GM18526 (cell line): Measurements from ENCODE around the gene RPL29.

ENCODE experiments used
- POLR2A ChIP-seq: IDR thresholded peaks from 3 replicates; pipeline ENCODE4 v1.6.1; 2011; ENCODE audit not compliant: insufficient read length; ENCODE audit errors: extremely low read depth

RPL29 gene

DNA sequence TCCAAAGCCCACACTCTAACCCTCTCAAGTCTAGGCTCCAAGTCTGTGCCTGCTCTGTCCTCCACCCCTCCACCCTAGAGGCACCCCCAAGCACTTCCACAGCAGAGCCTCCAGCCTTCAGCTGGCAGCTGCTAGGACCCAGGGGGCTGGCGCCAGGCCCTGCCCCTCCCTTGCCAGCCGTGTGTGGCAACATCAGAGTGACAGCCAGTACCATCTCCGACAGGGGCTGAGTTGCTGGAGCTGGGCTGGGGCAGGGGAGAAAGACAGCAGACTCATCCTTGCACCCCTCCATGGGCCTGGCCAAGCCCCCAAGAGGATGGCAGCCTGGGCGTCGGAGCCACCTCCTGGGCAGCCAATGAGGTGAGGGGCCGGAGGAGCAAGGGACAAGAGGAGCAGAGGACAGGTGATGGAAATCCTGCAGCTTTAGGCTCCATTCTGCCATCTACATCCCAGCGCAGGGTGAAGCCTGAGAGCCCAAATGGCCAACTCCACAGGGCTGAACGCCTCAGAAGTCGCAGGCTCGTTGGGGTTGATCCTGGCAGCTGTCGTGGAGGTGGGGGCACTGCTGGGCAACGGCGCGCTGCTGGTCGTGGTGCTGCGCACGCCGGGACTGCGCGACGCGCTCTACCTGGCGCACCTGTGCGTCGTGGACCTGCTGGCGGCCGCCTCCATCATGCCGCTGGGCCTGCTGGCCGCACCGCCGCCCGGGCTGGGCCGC lies 40.4 kb downstream of the RPL29 start, which contains the start of gene GPR62:
Gene GPR62 (plus strand): TSS at position 207 of the 718 bp plus-strand sequence. CDS start 272 bp downstream, at position 479.
- TF ChIP-seq POLR2A = no peak

DNA sequence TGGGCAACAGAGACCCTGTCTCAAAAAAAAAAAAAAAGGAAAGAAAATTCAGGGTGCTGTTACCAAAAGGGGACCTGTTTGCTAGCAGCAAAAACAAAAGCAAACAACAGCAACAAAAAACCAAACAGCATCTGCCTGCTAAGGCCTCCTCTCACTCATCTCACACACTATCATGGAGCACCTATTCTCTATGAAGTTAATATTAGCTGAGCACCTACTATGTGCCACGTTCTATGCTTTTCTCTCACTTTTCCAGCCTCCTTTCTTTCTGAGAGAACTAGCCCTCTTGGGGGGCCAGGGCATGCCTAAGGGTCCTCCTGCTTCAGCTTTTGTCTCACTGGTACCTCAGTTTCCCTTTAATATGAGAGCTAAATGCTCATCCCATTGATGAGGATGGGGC lies 41.0 kb downstream of the RPL29 start:
- no peak for TF ChIP-seq POLR2A

DNA sequence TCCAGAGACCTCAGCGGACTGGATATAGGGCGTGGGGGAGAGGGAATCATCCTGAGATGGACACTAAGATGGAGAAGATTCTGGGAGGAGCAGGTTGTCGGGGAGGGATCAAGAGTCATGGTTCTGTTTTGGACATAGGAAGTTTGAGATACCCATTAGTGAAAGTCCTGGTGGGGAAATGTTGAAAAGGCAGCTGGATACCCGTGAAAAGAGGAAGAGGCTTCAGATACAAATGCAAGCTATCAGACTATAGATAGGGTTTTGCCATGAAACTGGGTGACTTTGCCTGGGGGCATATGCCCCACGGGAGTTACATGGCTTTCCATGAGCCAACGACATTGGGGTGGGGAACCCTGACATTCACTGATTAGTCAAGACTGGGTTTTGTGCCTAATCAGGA lies 41.6 kb downstream of the RPL29 start:
- TF ChIP-seq POLR2A = no peak

DNA sequence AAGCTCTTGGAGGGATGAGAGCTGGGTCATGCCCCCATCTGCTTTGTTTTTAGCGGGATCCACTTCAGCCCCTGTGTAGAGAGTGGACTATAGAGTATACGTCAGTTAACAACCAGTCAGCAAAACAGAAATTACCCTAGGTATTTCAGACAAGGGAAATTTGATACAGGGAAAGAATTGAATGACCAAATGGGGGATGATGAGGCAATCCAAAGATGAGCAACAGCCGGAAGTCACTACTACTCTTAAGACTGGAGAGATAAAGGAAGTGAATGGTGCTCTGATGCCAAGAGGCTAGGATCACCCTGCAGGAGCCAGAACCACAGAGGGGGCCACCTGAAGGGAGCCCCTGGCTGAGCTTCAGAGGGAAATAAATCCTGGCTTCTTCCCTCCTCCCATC lies 42.2 kb downstream of the RPL29 start:
- no peak for TF ChIP-seq POLR2A

DNA sequence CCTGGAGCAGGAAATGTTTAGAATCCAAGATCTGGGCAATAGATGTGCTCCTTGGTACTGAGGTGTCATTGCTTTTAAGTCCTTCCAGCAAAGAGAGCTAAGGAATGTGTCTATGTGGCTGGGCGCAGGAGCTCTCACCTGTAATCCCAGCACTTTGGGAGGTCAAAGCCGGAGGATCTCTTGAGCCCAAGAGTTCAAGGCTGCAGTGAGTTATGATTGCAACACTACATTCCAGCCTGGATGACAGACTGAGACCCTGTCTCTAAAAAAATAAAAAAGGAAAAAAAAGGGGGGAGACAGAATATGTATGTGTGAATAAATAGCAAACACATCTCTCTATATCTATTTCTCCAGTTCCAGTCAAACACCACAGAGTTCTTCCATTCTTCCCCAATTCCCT lies 44.8 kb downstream of the RPL29 start:
- no peak for TF ChIP-seq POLR2A

DNA sequence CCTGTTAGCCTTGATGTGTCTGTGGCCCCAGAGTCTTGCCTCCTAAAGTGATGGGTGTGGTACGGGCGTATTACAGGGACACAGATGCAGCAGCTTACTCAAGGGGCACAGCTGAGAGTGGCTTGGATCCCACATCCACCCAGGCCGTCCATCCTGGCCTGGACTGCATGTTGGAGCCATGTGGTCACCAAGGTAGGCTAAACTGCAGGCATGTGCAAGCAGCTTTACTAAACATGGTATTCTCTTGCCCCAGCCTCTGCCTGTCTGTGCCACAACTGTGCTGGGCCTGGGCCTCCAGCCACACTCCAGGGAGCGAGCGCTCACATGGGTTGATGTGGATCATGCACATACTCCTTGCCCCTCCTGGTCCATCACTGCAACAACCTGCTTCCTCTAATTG lies 46.6 kb downstream of the RPL29 start:
- no peak for TF ChIP-seq POLR2A

DNA sequence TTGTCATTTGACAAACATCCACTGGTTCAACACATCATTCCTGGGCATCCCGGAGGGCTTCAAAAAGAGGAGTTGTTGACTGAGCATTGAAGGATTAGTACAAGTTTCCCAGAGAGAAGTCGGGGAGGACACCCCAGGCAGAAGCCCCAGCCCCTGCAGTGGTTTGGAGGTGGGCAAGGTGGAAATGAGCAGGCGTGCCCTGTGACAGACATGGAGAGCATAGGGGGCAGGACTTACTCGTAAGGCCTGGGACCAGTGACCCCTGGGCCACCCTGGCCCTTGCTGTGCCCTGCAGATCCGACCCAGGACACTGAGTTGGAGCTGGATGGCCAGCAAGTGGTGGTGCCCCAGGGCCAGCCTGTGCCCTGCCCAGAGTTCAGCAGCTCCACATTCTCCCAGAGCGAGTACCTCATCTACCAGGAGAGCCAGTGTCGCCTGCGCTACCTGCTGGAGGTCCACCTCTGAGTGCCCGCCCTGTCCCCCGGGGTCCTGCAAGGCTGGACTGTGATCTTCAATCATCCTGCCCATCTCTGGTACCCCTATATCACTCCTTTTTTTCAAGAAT lies 47.6 kb downstream of the RPL29 start:
- TF ChIP-seq POLR2A = no peak

DNA sequence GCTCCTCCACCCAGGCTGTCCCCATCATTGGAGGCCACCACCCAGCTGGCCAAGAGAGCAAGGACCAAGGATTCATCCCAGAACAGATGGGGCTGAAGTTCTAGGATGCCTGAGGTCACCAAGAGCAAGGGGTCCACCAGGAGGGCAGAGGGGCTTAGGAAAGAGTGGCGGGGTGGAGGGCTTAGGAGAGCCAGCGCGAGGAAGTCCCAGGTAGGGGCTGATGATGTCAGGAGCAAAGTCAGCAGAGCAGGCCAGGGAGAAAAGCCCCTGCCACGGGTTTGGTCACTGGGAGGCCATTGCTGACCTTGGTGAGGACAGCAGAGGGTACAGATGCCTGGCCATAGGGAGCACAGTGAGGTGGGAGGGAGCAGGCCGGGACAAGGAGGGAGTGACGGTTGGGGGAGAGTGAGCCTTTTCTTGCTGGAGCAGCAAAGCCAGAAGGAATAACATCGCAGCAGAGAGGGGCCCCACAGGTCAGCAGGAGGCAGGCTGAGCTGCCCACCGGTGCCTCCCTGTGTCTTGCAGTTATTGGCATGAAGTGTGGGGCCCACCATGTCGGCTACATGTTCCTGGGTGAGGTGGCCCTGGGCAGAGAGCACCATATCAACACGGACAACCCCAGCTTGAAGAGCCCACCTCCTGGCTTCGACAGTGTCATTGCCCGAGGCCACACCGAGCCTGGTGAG lies 48.3 kb downstream of the RPL29 start:
- TF ChIP-seq POLR2A = no peak

DNA sequence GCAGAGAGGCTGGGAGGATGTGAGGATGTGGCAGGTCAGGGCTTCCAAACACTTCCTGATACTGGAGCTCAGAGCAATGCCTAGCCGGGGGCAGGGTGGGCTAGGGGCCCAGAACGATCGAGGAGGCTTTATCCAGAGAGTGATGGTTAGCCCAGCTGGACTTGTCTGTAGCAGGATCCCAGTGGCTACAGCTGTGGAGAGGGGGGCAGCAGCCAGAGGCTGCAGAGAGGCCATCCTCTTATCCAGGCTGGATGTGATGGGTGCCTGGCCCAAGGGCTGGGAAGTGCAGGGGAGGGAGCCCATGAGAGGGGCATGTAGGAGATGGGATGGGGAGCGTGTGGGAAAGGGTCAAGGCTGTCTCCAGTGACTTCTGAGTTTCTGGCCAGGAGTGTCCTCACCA lies 48.9 kb downstream of the RPL29 start:
- TF ChIP-seq POLR2A = no peak

DNA sequence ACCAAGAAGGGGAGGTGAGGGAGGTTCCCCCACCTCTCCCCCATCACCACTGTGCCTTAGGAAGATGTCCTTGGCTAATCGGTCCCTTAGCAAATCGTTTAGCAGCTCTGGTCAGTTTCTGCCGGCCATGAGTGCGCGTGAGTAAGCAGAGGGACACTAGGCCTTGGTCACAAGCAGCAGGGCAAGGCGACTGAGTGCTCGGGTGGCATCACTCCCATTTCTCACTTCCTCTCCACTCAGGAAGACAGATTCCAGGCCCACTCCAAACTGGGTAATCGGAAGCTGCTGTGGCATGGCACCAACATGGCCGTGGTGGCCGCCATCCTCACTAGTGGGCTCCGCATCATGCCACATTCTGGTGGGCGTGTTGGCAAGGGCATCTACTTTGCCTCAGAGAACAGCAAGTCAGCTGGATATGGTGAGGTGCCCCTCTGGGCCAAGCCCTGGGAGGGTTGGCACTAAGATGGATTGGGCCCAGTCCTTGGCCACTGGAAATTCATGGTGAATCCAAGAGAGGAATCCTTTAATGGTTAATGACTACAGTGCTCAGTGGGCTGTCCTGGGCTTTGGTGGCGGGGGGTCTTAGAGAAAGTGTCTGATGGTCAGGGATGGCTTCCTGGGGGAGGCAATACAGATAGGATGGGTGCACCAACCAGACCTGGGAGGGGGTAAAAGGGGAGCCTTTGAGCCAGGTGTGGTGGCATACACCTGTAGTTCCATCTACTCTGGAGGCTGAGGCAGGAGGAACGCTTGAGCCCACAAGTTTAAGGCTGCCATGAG lies 49.6 kb downstream of the RPL29 start:
- TF ChIP-seq POLR2A = no peak

DNA sequence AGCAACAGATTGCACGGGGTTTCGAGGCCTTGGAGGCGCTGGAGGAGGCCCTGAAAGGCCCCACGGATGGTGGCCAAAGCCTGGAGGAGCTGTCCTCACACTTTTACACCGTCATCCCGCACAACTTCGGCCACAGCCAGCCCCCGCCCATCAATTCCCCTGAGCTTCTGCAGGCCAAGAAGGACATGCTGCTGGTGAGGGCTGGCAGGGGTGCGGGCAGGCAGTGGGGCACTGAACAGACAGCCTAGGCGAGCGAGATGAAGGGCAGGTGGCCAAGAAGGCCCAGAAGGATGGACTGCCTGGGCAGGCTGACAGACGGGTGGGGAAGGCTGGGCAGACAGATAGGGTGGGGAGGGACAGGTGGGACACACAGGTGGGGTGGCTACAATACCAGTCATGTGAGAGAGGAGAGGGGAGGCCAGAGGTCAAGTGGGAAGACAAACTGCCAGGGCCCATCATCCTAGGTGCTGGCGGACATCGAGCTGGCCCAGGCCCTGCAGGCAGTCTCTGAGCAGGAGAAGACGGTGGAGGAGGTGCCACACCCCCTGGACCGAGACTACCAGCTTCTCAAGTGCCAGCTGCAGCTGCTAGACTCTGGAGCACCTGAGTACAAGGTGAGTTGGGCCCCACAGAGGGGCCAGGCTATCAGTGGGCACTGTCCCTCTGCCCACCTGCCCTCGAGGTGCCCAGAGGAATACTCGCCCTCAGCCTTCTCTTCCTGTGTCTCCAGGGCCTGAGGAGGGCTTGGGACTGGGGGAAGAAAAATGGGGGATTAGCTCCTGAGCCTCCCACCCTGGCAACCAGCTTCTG lies 50.5 kb downstream of the RPL29 start:
- no peak for TF ChIP-seq POLR2A

DNA sequence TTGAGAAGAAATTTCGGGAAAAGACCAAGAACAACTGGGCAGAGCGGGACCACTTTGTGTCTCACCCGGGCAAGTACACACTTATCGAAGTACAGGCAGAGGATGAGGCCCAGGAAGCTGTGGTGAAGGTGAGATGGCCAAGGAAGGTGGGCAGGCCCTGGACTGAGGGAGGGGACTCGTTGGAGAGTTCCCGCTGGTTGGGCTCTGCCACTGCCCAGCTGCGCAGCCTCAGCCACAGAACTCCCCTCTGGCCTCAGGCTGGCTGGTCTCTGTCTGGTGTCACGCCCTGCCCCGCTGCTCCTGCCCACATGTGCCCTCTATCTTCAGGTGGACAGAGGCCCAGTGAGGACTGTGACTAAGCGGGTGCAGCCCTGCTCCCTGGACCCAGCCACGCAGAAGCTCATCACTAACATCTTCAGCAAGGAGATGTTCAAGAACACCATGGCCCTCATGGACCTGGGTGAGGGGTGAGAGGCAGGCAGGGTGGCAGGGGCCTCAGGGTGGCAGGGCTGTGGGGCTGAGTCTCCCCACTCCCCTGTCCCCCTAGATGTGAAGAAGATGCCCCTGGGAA lies 51.2 kb downstream of the RPL29 start:
- no peak for TF ChIP-seq POLR2A
